GM23248 (cell line): ENCODE results near the gene PADI4. TPM values are rescaled to one million over a fixed set of nuclear protein-coding genes. Genes with fewer than 3 reads are reported as not detected.

Source experiments
- DNase-seq: peaks from one replicate; pipeline ENCODE4 v3.0.0-alpha.2; 2015
- H2AFZ ChIP-seq: fragments of 200-600 bp; sonication (generic); 2 replicates; pipeline ENCODE4 v1.6.1; 2016; ENCODE audit warnings: antibody characterized with exemption
- H3F3A ChIP-seq: fragments of 200-600 bp; sonication (generic); 2 replicates; pipeline ENCODE4 v1.6.1; 2016; ENCODE audit warnings: mild to moderate bottlenecking, antibody characterized with exemption, mixed run types; ENCODE audit not compliant: insufficient read depth
- H3K27ac ChIP-seq: fragments of 200-600 bp; sonication (generic); 2 replicates; pipeline ENCODE4 v1.5.1; 2016; ENCODE audit warnings: mild to moderate bottlenecking
- H3K27me3 ChIP-seq: fragments of 200-600 bp; sonication (generic); replicated peaks from 2 replicates; pipeline ENCODE4 v1.6.1; 2016; ENCODE audit warnings: mild to moderate bottlenecking; ENCODE audit not compliant: insufficient read depth
- H3K36me3 ChIP-seq: fragments of 200-600 bp; sonication (generic); 2 replicates; pipeline ENCODE4 v1.6.1; 2016; ENCODE audit warnings: low read depth, mild to moderate bottlenecking
- H3K4me1 ChIP-seq: fragments of 200-600 bp; sonication (generic); 2 replicates; pipeline ENCODE4 v1.6.1; 2016; ENCODE audit warnings: mild to moderate bottlenecking; ENCODE audit not compliant: insufficient read depth
- H3K4me2 ChIP-seq: fragments of 200-600 bp; sonication (generic); one replicate; pipeline ENCODE4 v1.6.1; 2016; ENCODE audit warnings: mild to moderate bottlenecking; ENCODE audit not compliant: unreplicated experiment
- H3K4me3 ChIP-seq: fragments of 200-600 bp; sonication (generic); 2 replicates; pipeline ENCODE4 v1.5.1; 2016; ENCODE audit warnings: mild to moderate bottlenecking
- H3K79me2 ChIP-seq: fragments of 200-600 bp; sonication (generic); 2 replicates; pipeline ENCODE4 v1.6.1; 2016; ENCODE audit warnings: mild to moderate bottlenecking; ENCODE audit not compliant: insufficient read depth
- H3K9ac ChIP-seq: fragments of 200-600 bp; sonication (generic); 2 replicates; pipeline ENCODE4 v1.6.1; 2016; ENCODE audit warnings: mild to moderate bottlenecking
- H3K9me2 ChIP-seq: fragments of 200-600 bp; sonication (generic); 2 replicates; pipeline ENCODE4 v1.6.1; 2016; ENCODE audit warnings: mixed run types, mild to moderate bottlenecking, moderate library complexity; ENCODE audit not compliant: insufficient read depth
- H3K9me3 ChIP-seq: fragments of 200-600 bp; sonication (generic); one replicate; pipeline ENCODE4 v1.6.1; 2017; ENCODE audit warnings: low read depth
- H4K20me1 ChIP-seq: fragments of 200-600 bp; sonication (generic); 2 replicates; pipeline ENCODE4 v1.6.0; 2016; ENCODE audit not compliant: insufficient read depth
- EZH2 ChIP-seq: fragments of 200-600 bp; sonication (generic); IDR thresholded peaks from 2 replicates; pipeline ENCODE4 v1.6.1; 2018; ENCODE audit warnings: antibody characterized with exemption, mild to moderate bottlenecking; ENCODE audit not compliant: insufficient read depth, poor library complexity, severe bottlenecking
- EZH2phosphoT487 ChIP-seq: fragments of 200-600 bp; sonication (generic); IDR thresholded peaks from 2 replicates; pipeline ENCODE4 v1.6.1; 2018; ENCODE audit warnings: antibody characterized with exemption, moderate library complexity, mild to moderate bottlenecking, low read depth; ENCODE audit not compliant: insufficient read depth
- WGBS, 2 experiments: methylation state at CpG; one replicate each; pipeline ENCODE4 v1.1.6; 2015 to 2017; ENCODE audit warnings: low lambda C conversion rate in 2 of 2, low coverage in 1 of 2; ENCODE audit errors: missing lambda C conversion rate in 2 of 2; 5-methylcytosine and 5-hydroxymethylcytosine counted together
- in situ Hi-C: fragments of 300-500 bp; cut with MboI; formaldehyde crosslinking; loops from 2 replicates; pipeline ENCODE4 v1.15.0; 2020
- polyA plus RNA-seq: library from polyadenylated mRNA; unstranded; fragments of >200 nt; fragmentation: Nextera tagmentation; extraction: Ambion mirVana; gene quantifications from 2 replicates; pipeline ENCODE4 v1.2.1, GENCODE V29; 2016
- total RNA-seq: library from RNA; depleted of rRNA; stranded (reverse); fragments of >200 nt; shearing (Covaris generic); gene quantifications from 2 replicates; pipeline ENCODE4 v1.2.3, GENCODE V29; 2014

PADI4 gene
- total and polyA plus RNA-seq, 2 experiments from 2014 or later: not detected

DNA sequence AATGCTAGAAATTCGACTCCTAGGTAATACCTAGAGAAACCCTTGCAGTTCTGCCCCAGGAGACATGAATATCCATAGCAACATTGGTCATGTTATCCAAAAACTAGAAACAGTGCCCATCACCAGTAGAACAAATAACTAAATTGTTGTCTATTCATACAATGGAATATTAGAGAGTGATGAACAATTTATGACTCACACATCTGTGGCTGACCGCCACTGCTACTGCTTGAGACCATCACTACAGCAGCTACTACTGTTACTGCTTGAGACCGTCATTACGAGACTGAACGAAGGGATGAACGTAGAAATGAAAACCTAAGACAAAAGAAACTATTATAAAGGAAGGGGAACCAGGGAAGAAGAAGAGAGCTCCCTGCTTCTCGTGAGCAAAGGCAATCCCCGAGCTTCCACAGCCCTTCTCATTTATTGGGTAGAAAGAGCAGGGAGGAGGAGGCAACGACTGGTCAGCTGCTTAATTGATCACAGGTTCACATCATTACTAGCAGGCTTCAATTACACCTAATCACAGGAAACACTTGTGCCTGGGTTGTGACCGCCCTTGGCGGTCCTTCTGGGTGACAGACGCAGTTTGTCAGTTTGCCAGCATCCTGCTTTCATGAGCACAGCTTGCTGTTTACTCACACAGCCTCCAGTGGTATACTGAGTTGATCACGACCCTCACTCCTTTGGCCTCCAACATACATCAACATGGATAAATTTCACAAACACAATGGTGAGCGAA, 14.1 kb upstream of the PADI4 start:
- WGBS, 2 experiments: 39 to 40% methylated on average over 14 of the region's 14 CpGs
- no peaks in the 10 kb centered on the region for H3F3A ChIP-seq
- peaks cover 40% of the 10 kb centered on the region for H3K27me3 ChIP-seq
- H3K36me3 ChIP-seq: no peaks in the 10 kb centered on the region
- no peak overlapping the region for H3K27ac ChIP-seq
- in situ Hi-C loops: no loop called here
- no peak overlapping the region for H2AFZ ChIP-seq
- no peak for DNase-seq
- H3K4me1 ChIP-seq: peaks cover 5% of the 10 kb centered on the region
- no peak for TF ChIP-seq EZH2
- TF ChIP-seq EZH2phosphoT487: no peak
- H3K4me2 ChIP-seq: no peak overlapping the region
- H3K9me2 ChIP-seq: no peaks in the 10 kb centered on the region
- no peaks in the 10 kb centered on the region for H3K79me2 ChIP-seq
- no peaks in the 10 kb centered on the region for H3K9me3 ChIP-seq
- H4K20me1 ChIP-seq: no peaks in the 10 kb centered on the region
- no peak overlapping the region for H3K9ac ChIP-seq
- H3K4me3 ChIP-seq: no peak overlapping the region

DNA sequence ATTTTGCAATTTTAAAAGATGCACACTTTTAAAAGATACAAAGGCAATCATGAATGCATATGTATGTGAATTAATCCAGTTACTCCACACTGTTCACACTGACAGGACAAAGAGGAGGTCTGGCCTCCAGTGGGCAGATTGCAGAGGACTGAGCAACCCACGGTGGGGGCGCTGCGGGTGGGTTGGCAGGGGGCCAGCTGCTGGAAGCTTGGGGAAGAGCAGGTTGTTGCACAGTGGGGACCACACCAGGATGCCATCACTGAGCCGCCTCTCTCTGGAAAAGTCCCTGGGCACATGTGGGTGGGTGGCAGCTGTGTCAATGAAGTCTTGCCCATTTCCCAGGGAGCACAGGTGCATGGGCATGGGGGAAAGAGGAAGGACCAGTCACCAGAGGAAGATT, 12.7 kb upstream of the PADI4 start:
- H3K4me1 ChIP-seq: no peaks in the 10 kb centered on the region
- no peaks in the 10 kb centered on the region for H3F3A ChIP-seq
- H4K20me1 ChIP-seq: no peaks in the 10 kb centered on the region
- H3K36me3 ChIP-seq: no peaks in the 10 kb centered on the region
- no peak overlapping the region for H3K4me3 ChIP-seq
- no peak overlapping the region for H3K4me2 ChIP-seq
- H3K9ac ChIP-seq: no peak overlapping the region
- no peaks in the 10 kb centered on the region for H3K9me2 ChIP-seq
- H3K27me3 ChIP-seq: peaks cover 46% of the 10 kb centered on the region
- H3K27ac ChIP-seq: no peak overlapping the region
- DNase-seq: no peak
- H3K79me2 ChIP-seq: no peaks in the 10 kb centered on the region
- in situ Hi-C loops: no loop called here
- WGBS, 2 experiments: 65 to 70% methylated on average over 4 of the region's 4 CpGs
- H3K9me3 ChIP-seq: no peaks in the 10 kb centered on the region
- no peak for TF ChIP-seq EZH2phosphoT487
- TF ChIP-seq EZH2: no peak
- H2AFZ ChIP-seq: no peak overlapping the region

GRCh38 chr1:17296086-17296485, 11.9 kb upstream of the PADI4 start:
- TF ChIP-seq EZH2phosphoT487 (no peak), EZH2 (no peak)

DNA sequence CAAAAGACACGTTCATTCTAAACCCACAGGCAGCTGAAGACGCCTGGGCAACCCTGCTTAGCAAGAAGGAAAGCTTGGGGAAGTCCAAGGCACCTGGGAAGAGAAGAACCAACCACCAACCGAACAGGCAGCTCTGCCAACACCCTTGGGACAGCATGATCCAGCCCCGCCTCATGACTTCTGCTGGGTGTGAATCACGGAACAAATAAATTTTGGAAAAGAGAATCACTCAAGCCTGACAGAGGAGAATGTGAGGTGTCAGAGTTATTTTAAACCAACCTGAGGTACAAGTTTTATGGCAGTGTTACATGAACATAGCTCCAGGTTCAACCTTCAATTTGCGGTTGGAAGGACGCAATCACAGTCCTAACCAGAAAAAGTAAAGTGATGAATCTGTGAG, 10.0 kb upstream of the PADI4 start:
- H3K9ac ChIP-seq: no peak overlapping the region
- no peaks in the 10 kb centered on the region for H3K79me2 ChIP-seq
- H3K9me2 ChIP-seq: no peaks in the 10 kb centered on the region
- H3K27ac ChIP-seq: no peak overlapping the region
- peaks cover 31% of the 10 kb centered on the region; the same call in 1 of the 2 replicates for H3K27me3 ChIP-seq
- peaks cover 3% of the 10 kb centered on the region for H3K9me3 ChIP-seq
- H4K20me1 ChIP-seq: no peaks in the 10 kb centered on the region
- in situ Hi-C loops: no loop called here
- H2AFZ ChIP-seq: no peak overlapping the region
- 61 to 68% methylated on average over 7 of the region's 7 CpGs for WGBS, 2 experiments
- no peaks in the 10 kb centered on the region for H3F3A ChIP-seq
- H3K4me2 ChIP-seq: no peak overlapping the region
- H3K36me3 ChIP-seq: no peaks in the 10 kb centered on the region
- no peak overlapping the region for H3K4me3 ChIP-seq
- no peak for DNase-seq
- TF ChIP-seq EZH2phosphoT487: no peak
- TF ChIP-seq EZH2: no peak
- no peaks in the 10 kb centered on the region for H3K4me1 ChIP-seq

More at GRCh38 chr1:17296086-17296485, 11.9 kb upstream of the PADI4 start:
- 45 to 49% methylated on average over 5 of the region's 5 CpGs for WGBS, 2 experiments
- Histone ChIP-seq H3K9me3 (peaks cover 3% of the 10 kb centered on the region), H3K27ac (no peak overlapping the region), H3K4me3 (no peak overlapping the region), H3K4me2 (no peak overlapping the region), H3F3A (no peaks in the 10 kb centered on the region), H2AFZ (no peak overlapping the region), H3K36me3 (no peaks in the 10 kb centered on the region), H4K20me1 (no peaks in the 10 kb centered on the region), H3K4me1 (no peaks in the 10 kb centered on the region), H3K9me2 (no peaks in the 10 kb centered on the region), H3K27me3 (peaks cover 42% of the 10 kb centered on the region), H3K79me2 (no peaks in the 10 kb centered on the region), H3K9ac (no peak overlapping the region)
- DNase-seq: no peak
- in situ Hi-C loops: no loop called here

DNA sequence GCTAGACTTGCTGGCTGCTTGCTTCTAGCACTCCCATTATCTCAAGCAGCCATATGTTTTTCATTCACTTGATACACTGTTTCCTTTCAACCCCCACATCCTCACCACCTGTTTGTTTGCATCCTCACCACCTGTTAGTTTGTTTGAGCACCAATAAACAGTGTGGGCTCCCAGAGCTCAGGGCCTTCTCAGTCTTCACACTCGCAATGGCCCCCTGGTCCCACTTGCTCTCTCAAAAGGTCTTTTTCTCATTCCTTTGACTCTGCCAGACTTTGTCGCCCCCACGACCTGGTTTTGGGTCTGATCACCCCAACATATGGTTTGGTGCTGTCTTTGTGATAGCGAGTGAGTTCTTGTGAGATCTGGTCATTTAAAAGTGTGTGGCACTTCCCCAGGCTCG, 6.2 kb upstream of the PADI4 start:
- no peaks in the 10 kb centered on the region for H3K4me1 ChIP-seq
- H3K27ac ChIP-seq: no peak overlapping the region
- no peaks in the 10 kb centered on the region for H3K36me3 ChIP-seq
- H3K27me3 ChIP-seq: peaks cover 19% of the 10 kb centered on the region
- H3K4me2 ChIP-seq: no peak overlapping the region
- in situ Hi-C loops: no loop called here
- H3F3A ChIP-seq: no peaks in the 10 kb centered on the region
- H3K79me2 ChIP-seq: no peaks in the 10 kb centered on the region
- 50 to 59% methylated on average over 5 of the region's 5 CpGs for WGBS, 2 experiments
- no peaks in the 10 kb centered on the region for H4K20me1 ChIP-seq
- peaks cover 3% of the 10 kb centered on the region for H3K9me3 ChIP-seq
- DNase-seq: no peak
- H3K9me2 ChIP-seq: no peaks in the 10 kb centered on the region
- TF ChIP-seq EZH2phosphoT487 (no peak), EZH2 (no peak)
- H3K4me3 ChIP-seq: no peak overlapping the region
- H3K9ac ChIP-seq: no peak overlapping the region
- no peak overlapping the region for H2AFZ ChIP-seq
